ENCODE results near the gene TMEM271. TPM values are rescaled to one million over a fixed set of nuclear protein-coding genes. Genes with fewer than 3 reads are reported as not detected.
A peak's percentile ranks its signal among the peaks of the same experiment; 100 is the strongest.

Gene TMEM271
- total and polyA plus RNA-seq, 10 of the 15 experiments (the other 5 are each of a cell fraction or from before 2014, with no cell fraction given) = not detected

DNA sequence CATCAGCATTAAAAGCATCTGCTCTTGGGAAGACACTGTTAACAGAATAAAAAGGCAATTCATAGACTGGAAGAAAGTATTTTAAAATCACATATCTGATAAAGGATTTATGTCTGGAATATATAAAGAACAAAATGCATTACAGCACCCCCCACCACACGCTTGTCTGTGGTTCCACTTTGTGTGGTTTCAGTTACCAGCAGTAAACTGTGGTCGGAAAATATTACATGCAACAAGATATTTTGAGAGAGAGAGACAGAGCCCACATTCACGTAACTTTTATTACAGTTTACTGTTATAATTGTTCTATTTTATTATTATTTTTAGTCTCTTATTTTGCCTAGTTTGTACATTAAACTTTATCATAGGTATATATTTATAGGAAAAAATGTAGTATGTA, 28.0 kb upstream of the TMEM271 start:
- no TSS peak for BruUV-seq (replicated peaks)
- H3K36me3 ChIP-seq (ENCODE audit: control insufficient read depth in 2 of 2, insufficient read depth in 2 of 2, low read length in 1 of 2) = no peaks in the 10 kb centered on the region
- H3K4me3 ChIP-seq = no peak overlapping the region
- SMC1A ChIA-PET (ENCODE audit: uncharacterized antibody, unreplicated experiment) = interaction anchor here (1.5 to 2.0 kb wide), 3 partner anchors 60 to 72 kb away, joined by 3 to 10 read pairs (median 4); partner anchors contain the start of genes ATP5ME and MYL5
- POLR2A ChIA-PET = no interaction called here
- ATAC-seq (no peak), FAIRE-seq (no peak), DNase-seq (ENCODE audit: low read depth, low spot score) (no peak)
- CTCF ChIA-PET = interaction anchor here (1.7 kb wide), 1 partner anchor 138 kb away, joined by 13 read pairs; no protein-coding TSS in a partner anchor
- no peak overlapping the region for H3K27ac ChIP-seq (ENCODE audit: control insufficient read depth, insufficient read depth)
- H2AFZ ChIP-seq (ENCODE audit: control insufficient read depth, low read depth, low read length) = no peak overlapping the region
- H3K4me1 ChIP-seq (ENCODE audit: control insufficient read depth, insufficient read depth, low read length) = no peaks in the 10 kb centered on the region
- WGBS (ENCODE audit: insufficient coverage, insufficient replicate concordance, low lambda C conversion rate, missing lambda C conversion rate) = 0% methylated on average over 3 of the region's 3 CpGs
- H3K9ac ChIP-seq (ENCODE audit: control insufficient read depth, insufficient read depth, low read length) = no peak overlapping the region
- RAD21 ChIA-PET (ENCODE audit: unreplicated experiment) = no interaction called here
- in situ Hi-C loops (cut with MboI) (no loop called here), intact Hi-C loops (cut with micrococcal nuclease; ENCODE audit: unreplicated experiment) (no loop called here)
- no peaks in the 10 kb centered on the region for H4K20me1 ChIP-seq (ENCODE audit: control insufficient read depth, insufficient read depth)
- TF ChIP-seq EGR1 (IDR thresholded peaks at IDR 0.05; ENCODE audit: borderline replicate concordance in 1 of 2, low read depth in 2 of 2, low read length in 2 of 2) = no peak
- peak; percentile 27 for TF ChIP-seq MEF2B (IDR thresholded peaks at IDR 0.05; ENCODE audit: partially characterized antibody, poor library complexity, severe bottlenecking)
- no peak for TF ChIP-seq SMC3 (IDR thresholded peaks at IDR 0.05; ENCODE audit: borderline replicate concordance, low read length)
- peak; percentile 24; the same call in 1 of the 2 replicates for TF ChIP-seq CBFB (IDR thresholded peaks at IDR 0.05; ENCODE audit: low read depth)
- TF ChIP-seq TCF3 (IDR thresholded peaks at IDR 0.05; ENCODE audit: borderline replicate concordance, insufficient read depth, low read depth, low read length) = no peak
- TF ChIP-seq DPF2 (IDR thresholded peaks at IDR 0.05) = 0 out of 2 replicates have a peak, but pooled peaks have one; percentile 49
- no peak for TF ChIP-seq SPI1 (IDR thresholded peaks at IDR 0.05; ENCODE audit: borderline replicate concordance, insufficient read depth, low read depth, low read length)
- TF ChIP-seq, protein P1, sequence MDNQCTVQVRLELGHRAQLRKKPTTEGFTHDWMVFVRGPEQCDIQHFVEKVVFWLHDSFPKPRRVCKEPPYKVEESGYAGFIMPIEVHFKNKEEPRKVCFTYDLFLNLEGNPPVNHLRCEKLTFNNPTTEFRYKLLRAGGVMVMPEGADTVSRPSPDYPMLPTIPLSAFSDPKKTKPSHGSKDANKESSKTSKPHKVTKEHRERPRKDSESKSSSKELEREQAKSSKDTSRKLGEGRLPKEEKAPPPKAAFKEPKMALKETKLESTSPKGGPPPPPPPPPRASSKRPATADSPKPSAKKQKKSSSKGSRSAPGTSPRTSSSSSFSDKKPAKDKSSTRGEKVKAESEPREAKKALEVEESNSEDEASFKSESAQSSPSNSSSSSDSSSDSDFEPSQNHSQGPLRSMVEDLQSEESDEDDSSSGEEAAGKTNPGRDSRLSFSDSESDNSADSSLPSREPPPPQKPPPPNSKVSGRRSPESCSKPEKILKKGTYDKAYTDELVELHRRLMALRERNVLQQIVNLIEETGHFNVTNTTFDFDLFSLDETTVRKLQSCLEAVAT (IDR thresholded peaks at IDR 0.05) = peak; percentile 47
- TF ChIP-seq NFIC (IDR thresholded peaks at IDR 0.05; ENCODE audit: low read depth, low read length) = peak; percentile 48; the same call in 1 of the 2 replicates
- TF ChIP-seq ATF7 (IDR thresholded peaks at IDR 0.05; ENCODE audit: low read depth) = peak; percentile 68
- peak in 1 of 2 experiments; percentile 23; a peak in 1 of 4 replicates for TF ChIP-seq BHLHE40 (IDR thresholded peaks at IDR 0.05; ENCODE audit: borderline replicate concordance in 1 of 2, low read depth in 2 of 2, low read length in 1 of 2)
- TF ChIP-seq ZNF217 (IDR thresholded peaks at IDR 0.05) = no peak
- peak; percentile 51; the same call in 1 of the 2 replicates for TF ChIP-seq MTA2 (IDR thresholded peaks at IDR 0.05; ENCODE audit: low read depth)
- TF ChIP-seq RUNX3 (IDR thresholded peaks at IDR 0.05; ENCODE audit: low read length) = peak; percentile 90
- TF ChIP-seq RCOR1 (conservative IDR thresholded peaks at IDR 0.05; ENCODE audit: low read depth, low read length) = no peak
- TF ChIP-seq CEBPB (IDR thresholded peaks at IDR 0.05; ENCODE audit: borderline replicate concordance in 1 of 2, low read depth in 2 of 2, low read length in 2 of 2) = no peak
- TF ChIP-seq, protein P2, sequence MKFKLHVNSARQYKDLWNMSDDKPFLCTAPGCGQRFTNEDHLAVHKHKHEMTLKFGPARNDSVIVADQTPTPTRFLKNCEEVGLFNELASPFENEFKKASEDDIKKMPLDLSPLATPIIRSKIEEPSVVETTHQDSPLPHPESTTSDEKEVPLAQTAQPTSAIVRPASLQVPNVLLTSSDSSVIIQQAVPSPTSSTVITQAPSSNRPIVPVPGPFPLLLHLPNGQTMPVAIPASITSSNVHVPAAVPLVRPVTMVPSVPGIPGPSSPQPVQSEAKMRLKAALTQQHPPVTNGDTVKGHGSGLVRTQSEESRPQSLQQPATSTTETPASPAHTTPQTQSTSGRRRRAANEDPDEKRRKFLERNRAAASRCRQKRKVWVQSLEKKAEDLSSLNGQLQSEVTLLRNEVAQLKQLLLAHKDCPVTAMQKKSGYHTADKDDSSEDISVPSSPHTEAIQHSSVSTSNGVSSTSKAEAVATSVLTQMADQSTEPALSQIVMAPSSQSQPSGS (IDR thresholded peaks at IDR 0.05; ENCODE audit: low read length) = peak; percentile 23; the same call in 1 of the 2 replicates
- peak; percentile 41; the same call in 1 of the 2 replicates for TF ChIP-seq BCL11A (IDR thresholded peaks at IDR 0.05; ENCODE audit: low read depth, low read length)
- TF ChIP-seq SP1 (IDR thresholded peaks at IDR 0.05; ENCODE audit: low read depth, low read length) = no peak
- TF ChIP-seq EP300 (IDR thresholded peaks at IDR 0.05; ENCODE audit: borderline replicate concordance in 1 of 2, control insufficient read depth in 1 of 2, low read depth in 2 of 2, low read length in 2 of 2) = peak; percentile 15 to 43; a peak in 1 of 4 replicates
- no peak for TF ChIP-seq GABPA (IDR thresholded peaks at IDR 0.05; ENCODE audit: low read depth)
- peaks cover 2% of the 10 kb centered on the region; the same call in 1 of the 3 replicates for H3K9me3 ChIP-seq (replicated peaks; ENCODE audit: control insufficient read depth, insufficient read depth, low read length)
- no peaks in the 10 kb centered on the region for H3K79me2 ChIP-seq (ENCODE audit: control insufficient read depth, insufficient read depth, low read length)
- H3K4me2 ChIP-seq (ENCODE audit: control insufficient read depth, insufficient read depth) = no peak overlapping the region
- H3K27me3 ChIP-seq (replicated peaks in 1 of 2; ENCODE audit: control insufficient read depth in 2 of 2, insufficient read depth in 2 of 2, low read length in 1 of 2) = no peaks in the 10 kb centered on the region
